ENCODE results near the gene MYL12A. TPM values are rescaled to one million over a fixed set of nuclear protein-coding genes. Genes with fewer than 3 reads are reported as not detected.

MYL12A gene
- polyA plus RNA-seq, 4 donors = 270 to 708 (median 541) TPM

Other genes starting within 250 kb of the MYL12A start
- gene LPIN2, start 234.7 kb upstream of the MYL12A start, polyA plus RNA-seq = 10 to 100 TPM; 20.0 to 91.5 (median 62.4) TPM
- 1 to 10 TPM; 1.5 to 7.9 (median 2.8) TPM for gene MYOM1, start 27.8 kb upstream of the MYL12A start, polyA plus RNA-seq
- 1,000 to 10,000 TPM in 2 of 4 donors, 100 to 1,000 TPM in 2; 431 to 1,249 (median 885) TPM for gene MYL12B, start 14.3 kb downstream of the MYL12A start, polyA plus RNA-seq
- 10 to 100 TPM; 20.0 to 73.0 (median 35.3) TPM for gene TGIF1, start 202.4 kb downstream of the MYL12A start, polyA plus RNA-seq

All from small intestine (tissue), 4 donors.